IPS-NIHi7 (cell line): ENCODE data around the gene PARD3.

Experiments
- DNase-seq: peaks from one replicate; pipeline ENCODE4 v3.0.0; 2012; ENCODE audit warnings: mixed read lengths; ENCODE audit errors: extremely low spot score

Gene PARD3

DNA sequence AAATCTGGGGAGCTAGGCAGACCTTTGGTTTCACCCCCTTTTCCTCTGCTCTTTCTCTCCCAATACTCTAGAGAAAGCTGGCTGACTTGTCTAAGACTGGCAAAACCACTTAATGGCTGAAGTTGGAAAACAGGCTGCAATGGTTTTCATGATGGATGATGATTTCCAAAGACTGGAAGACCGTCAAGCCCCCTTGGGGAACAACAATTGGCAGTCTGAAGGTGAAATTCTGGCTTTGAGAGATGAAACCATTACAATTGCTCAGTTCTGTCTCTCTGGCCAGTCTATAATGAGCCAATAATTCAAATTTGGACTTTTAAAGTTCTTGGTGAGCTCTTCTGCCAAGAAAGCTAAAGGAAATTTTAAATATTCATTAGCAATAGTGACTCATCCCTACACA lies 680.5 kb downstream of the PARD3 start:
- no peak for DNase-seq

DNA sequence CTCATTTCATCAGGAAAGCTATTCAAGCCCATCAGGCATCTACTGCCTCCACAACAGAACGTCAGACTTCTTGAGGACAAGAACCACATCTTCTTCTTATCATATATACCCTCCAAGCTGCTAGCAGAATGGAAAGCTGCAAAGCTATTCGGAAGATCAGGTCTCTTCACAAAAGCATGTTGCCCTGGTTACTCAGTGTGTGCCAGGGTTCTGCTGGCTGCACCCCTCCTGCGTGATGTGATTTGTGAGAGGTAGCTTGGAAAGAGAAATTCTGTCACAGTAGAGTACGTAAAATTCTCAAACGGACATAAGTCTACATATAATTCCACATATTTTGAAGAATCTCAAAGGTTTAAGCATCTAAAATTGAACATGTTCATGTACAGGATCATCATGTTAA lies 681.7 kb downstream of the PARD3 start:
- DNase-seq: no peak

DNA sequence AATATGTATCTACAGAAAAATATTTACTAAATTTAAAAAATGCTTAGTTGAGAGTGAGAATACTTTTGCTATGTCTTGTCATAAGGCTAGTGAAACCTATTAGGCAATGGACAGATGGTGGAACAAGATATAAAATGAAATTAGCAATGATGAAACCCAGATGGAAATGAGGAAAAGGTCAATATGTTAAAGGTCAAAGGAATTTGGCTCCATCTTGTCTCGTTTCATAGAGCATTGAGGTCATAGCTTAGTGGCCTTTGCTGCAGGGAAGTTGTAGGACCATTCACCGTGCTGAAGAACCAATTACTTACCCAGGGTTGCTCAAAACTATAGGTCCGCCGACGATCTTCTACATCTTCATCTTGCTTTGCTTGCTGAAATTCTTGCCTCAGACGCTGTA lies 683.9 kb downstream of the PARD3 start:
- DNase-seq: no peak

DNA sequence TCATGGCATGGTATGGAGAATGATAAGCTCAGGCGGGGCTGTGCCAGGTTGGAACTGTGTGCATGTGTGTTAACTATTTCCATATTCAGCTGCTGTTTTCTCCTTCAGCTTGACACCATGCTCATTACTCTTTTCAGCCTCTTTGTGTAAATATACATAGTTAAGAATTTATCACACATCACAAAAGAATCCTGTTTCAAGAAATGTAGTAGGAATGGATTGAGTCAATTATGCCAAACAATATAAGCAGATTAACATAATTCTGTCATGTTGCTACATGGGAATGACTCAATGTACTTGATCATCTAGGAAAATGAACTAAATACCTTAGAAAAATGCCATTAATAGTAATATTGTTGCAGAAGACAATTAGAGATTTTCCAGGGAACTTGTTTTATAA lies 687.4 kb downstream of the PARD3 start:
- DNase-seq: no peak

DNA sequence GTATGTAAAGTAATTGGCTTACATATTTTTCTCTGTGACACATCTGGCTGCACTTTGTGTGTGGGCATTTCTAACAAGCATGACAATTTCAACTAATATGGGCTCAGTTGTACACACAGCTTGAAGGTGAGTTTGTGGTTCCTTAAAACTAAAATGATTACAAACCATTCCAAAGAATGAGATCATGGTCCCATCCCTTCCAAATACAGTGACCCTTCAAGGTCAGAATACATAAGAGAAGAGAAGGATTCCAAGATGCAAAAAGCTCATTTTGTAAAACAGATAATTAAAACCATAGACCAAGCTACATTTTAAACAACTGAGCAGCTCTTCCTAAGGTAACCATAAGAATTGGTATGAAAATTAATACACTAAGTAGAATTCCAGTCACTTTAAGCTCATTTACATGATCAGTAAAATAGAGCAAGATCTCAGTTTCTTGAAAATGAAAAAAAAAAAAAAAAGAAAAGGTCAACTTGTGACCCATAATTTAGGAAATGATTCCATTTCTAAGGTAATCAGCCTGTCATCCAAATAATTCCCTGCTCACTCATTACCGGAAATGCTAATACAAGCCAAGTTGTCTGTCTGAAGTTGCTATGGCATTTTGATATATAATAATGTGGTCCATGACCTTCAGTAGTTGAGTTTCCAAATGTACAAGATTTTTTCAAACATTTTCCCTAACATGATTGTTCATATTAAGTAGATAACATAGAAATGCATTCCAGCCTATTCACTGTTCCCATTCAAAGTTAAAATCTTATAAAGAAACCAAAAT lies 688.5 kb downstream of the PARD3 start:
- DNase-seq: no peak

DNA sequence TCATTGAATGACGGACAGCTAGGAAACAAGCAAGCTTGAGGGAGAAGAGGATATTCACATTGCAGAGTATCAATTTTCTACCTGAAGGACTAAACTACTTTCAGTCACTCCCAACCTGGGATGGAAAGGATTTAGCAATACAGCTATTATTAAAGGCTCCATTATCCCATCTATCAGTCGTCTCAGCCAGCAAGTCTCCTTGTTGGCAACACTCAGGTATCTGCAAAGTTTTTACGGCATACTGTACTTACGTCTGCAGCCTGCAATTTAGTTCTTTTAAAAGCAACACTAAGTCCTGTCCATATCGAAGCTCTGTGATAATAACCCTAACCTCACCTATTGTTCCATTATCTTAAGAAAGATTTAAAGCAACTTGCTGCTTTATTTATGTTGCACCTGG lies 689.4 kb downstream of the PARD3 start:
- DNase-seq: no peak

DNA sequence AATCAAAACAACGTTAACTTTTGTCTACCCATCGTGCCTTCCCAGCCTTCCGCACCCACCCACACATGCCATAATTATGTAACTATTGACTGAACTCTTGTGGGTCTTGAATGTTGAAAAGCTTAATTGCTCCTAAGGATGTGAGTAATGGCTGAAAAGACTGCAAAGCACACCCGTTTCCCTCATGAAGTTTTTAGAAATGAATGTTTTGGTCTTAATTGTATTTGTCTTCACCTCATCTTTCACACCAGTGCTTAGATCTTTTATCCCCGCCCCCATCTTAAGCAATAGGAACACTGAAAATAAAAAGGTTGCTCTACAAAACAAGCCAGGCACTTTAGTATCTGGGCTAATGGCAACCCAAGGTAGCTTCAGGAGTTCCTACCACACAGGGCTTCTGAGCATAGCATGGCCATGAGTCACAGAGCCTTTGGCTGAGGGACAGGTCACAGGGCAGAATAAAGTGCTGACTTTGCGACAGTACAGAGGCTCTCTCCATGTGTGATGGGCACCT lies 690.5 kb downstream of the PARD3 start:
- DNase-seq: peak; percentile 35

DNA sequence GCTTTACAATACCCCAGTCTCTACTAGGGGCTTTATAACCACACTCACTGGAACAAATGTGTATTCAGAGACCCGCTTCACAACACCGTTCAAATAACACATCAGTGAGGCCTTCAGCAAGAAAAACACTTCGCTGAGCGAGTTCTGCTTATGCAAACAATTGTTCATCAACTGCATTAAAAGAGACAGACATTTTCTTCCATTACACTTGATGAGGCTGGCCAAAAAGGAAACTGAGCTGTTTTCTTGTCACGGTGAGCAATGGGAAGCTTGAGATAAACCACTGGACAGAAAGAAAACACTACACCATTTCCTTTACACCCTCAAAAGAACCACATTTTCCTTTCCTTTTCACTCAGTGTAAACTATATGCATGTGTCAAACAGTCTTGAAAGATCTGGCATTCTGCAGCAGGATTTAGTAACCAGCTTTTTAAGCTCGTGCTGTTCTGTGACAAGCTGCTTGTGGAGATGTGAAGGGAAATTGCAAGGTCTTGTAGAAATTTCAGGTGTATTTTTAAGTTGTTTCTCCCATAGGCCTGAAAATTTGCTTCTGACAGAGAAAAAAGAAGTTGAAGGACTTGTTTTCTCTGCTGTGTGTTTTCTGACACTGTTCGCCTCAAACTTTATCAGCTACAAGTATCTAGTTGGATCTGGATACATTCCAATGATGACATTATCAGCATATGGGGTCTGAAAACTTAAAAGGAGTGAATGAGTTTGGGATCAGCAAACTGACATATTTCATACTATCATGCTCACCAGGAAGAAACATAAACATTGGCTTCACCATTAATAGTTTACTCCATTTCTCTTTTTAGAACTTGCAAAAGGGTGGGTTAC lies 693.1 kb downstream of the PARD3 start:
- no peak for DNase-seq

DNA sequence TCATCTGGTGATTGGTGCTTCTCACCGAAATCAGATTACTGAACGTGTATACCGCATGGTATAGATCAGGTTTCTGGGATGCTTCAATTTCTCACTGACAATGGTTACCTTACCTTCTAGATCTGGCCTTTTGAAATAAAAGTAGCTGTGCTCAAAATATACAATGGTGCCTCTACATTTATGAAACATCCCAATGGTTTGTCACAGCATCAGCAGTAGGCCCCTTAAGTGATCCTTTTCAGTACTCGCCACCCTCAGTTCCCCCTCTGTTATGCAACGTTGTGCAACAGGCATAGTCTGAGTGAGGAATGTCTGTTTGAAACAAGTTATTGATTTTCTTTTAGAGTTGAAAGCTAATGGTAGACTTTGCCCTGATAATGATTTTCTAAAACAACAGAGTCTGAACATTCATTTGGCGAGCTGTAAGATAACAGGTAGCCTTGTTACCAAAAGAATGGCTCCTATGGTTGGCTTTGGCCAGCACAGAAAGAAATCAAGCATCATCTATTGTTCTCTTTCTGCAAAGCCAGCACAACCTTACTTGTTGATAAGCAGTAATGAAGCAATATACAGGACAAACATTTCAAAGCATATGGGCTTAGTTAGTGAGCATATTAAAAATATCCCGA lies 693.9 kb downstream of the PARD3 start:
- no peak for DNase-seq

DNA sequence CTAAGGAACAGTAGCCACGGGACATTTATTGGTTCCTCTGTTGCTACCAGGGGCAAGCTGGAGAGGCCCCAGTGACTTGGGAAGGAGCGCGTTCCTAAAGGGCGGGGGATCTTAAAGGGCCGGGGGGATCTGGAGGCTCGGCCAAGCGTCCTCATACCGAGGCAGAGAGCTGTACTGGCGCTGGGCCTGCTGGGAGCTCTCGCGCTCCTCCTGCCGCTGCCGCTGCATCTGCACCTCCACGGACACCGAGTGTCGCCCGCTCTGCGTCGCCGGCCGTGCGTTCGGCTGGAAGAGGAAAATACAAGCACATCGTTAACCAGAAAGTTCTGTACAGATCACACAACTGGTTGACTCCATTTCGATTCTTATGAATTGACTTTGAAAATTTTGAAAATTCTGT lies 695.6 kb downstream of the PARD3 start:
- DNase-seq: no peak

DNA sequence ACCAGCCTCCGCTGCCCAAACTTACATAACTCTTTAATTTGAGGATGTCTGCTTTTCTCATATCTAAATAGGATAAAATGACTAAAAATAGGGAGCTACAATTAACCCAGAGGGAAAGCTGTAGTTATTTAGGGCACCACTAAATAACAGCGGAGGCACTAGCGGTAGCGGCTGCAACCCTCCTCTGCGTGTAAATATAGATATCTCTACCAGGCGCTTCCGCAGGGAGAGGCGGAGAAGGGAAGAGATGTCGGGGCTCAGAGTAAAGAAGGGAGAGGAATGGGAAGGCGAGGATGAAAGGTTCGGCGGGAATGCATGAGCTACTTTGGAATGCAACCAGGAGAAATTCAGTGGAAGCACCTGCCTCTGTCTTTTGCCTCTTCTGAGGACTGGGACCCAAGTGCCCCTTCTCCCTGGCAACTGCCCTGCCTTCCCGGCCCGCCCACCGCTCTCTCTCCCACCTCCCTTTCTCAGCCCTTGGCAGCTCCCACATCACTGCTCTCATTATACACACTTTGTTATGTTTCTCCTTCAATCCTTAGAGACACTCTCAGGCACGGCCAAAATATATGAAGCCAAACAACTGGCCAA lies 698.3 kb downstream of the PARD3 start:
- DNase-seq: no peak

DNA sequence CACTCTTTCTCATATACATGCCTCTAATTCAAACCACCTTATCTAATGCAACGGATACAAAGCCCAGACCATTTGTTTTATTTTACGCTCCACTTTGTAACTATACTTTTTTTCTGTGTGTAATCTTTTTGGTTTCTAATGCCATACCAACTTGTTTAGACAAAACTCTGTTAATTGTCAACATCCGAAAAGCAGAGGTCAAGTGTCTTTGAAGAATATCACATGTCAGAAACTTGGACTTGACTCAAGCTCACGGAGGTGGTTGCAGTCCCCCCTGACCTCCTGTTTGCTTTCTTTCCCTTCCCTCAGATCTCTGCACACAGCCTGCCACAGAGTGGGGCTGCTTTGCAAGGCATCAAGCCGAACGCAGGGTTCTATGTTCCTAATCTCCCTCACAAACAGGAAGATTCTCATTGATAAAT lies 698.9 kb downstream of the PARD3 start:
- DNase-seq: no peak

DNA sequence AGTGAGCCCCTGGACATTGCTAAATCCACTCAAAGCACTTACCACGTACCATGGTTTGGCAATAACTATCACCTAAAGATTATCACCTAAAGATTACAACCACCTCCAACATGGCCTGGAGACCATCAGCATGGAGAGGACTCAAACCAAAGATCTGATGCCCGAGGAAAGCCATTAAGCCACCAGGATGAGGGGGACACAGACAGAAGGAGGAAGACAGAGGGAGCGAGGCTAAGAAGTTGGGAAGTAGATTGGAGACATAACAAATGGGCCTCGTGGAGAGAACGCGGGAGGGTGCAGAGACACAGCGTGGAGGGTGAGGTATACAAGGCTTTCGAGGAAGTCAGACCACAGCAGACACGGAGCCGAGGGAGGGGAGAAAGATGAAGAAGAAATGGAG lies 700.2 kb downstream of the PARD3 start:
- no peak for DNase-seq

DNA sequence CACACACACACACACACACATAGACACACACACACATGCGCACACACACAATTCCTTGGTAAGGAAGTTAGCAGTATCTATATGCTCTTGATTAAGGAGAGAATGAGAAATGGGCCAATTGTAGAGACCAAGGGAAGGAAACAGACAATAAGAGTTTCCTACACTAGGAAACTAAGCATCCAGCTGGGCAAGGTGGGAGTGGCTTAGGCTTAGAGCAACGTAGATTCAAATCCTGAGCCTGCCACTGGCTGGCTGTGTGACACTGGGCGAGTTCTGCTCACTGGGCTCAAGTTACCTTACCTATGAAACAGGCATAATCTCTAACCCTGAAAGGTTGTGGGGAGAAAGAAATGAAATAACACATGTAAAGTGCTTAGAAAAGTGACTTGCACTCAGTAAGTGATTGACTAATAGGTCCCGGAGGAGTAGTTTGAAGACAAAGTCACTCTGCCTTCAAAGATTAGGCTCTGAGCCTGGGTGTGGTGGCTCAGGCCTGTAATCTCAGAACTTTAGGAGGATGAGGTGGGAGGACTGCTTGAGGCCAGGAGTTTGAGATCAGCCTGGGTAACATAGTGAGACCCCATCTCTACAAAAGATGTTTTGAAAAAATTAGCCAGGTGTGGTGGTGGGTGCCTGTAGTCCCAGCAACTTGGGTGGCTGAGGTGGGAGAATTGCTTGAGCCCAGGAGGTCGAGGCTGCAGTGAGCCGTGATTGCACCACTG lies 701.4 kb downstream of the PARD3 start:
- peak; percentile 75 for DNase-seq

DNA sequence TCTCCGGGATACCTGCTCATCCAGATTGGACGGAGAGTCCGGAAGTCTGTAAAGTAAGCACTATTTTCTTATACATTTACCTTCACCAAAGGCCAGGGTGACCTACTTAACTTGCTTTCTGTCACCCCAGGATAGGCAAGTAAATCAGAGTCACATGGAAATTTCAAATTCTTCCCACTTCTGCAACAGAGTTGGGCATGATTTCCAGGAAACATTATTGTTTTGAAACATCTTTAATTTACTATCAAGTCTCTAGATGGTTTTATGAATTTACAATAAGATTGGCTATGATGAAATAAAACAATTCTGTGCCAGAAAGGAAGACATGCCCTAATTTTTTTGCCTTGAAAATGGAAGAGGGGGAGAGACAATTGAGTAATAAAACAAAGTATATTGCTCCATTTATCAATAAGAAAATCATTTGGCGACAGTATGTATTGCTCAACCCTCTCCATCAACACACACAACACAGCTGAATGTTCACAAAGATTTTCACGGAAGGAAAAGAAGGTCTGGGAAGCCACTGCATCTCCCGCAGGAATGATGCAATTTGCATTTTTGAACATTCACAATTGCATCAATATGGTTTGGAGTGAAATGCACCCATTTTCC lies 702.8 kb downstream of the PARD3 start:
- DNase-seq: no peak

DNA sequence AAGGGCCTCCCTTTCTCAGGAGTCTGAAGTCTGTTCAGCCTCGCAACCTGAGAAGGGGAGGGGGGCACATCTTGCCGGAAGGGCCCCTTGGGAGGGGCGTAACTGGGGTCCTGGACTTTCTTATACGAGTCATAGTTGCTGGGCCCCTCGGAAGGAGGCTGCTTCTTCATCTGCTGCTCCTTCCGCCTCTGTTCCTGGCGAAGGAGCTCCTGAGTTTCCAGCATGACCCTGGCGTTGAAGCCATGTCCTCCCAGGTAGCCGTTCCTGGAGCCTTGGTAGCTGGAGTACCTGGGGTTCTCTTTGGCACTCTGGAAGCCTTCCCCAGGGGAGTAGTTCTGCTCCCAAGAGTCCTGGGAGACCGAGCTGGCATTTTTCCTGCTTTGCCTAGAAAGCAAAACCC lies 703.9 kb downstream of the PARD3 start:
- no peak for DNase-seq

DNA sequence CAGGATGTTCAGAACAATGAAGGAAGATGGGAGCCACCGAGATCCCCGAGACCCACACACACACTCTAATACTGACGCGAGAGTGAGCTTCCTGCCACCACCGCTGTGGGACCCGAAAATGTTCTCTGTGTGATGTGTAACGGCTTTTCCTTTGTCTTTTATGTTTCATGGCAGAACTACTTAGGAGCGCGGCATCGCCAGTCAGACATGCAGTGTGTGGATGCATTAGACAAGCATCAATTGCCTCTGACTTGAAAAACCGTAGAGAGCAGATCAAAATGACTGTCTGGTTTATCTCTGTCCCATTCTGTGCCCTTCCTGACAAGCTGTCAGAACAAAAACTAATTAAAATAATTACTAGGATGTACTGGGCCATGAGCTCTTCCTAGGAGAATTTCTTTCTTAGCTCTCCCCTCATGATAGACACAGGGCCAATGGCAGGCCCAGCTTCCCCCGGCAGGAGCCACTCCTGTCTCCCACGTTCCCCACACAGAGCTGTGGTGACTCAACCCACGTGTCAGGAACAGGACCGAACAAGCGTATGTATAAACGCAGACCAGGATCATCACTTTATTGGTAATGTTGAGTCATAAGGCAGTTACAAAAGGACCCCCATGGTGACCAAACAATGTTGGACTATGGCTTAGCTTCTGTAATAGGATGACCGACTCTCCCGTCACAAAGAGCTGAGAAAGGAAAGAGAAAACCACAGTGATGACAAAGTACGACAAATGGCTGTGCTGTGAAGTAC lies 705.0 kb downstream of the PARD3 start:
- no peak for DNase-seq

DNA sequence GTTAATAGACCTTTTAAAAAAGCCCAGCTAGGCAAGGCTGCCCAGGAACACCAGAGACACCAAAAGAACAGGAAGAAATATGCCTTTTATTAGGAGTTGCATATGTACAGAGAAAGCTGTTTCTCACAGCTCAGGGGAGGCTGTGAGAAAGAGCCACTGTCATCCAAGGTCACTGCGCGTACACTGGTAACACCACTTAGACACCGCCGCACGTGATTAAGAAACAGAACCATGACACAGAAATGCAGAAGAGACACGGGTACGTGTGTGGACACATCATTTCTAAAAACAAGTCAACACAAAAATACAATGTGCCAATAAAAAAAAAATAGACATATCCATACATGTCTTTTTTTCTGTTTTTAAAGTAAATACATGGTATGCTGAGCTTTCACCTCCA lies 705.6 kb downstream of the PARD3 start:
- DNase-seq: no peak

DNA sequence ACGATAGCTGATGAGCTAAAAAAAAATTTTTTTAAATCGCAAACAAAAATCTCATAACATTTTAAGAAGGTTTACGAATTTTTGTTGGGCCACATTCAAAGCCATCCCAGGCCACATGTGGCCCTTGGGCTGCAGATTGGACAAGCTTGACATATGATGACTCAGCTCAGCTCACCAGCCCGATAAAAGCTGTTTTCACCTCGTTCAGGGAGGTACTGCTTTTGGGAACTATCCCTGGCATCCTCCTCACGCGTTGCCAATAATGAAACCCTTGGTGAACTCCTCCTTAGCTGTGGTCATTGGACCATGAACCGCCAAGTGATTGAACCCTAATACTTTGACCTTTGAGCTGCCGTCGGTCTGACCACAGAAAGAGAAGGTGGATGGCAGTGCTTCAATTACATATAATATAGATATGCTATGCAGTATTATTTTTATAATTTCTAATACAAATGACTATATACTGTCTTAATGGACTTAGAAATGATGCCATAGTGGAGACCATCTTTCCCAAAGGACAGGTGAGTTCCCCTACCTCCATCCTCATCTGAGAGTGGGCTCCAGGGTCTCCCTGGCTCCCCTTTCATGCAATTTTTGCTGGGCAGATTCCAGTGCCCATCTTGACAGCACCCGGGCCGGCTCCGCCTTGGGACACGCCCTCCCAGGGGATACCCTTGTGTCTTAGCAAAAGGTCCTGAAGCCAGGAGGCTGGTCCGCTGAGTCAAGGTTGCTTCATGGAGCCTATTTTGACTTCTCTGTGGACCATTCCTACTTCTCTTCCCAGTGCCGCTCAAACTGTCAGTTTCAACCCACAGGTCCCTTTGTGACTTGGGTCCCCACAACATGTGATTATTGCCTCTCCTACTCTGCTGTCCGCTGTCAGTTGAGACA lies 707.2 kb downstream of the PARD3 start:
- no peak for DNase-seq
